Stimulated activated CD8-positive, alpha-beta memory T cell treated with anti-CD3 and anti-CD28 coated beads, Interleukin-7, amount 100 ng/mL, for 24 hours (primary cell): ENCODE data around the gene OR4L1.
"Not testable (repeated sequence)": the region's sequence is repeated elsewhere in the genome, so short reads cannot be mapped to it uniquely, and the experiment has no call there.

ENCODE experiments used
- DNase-seq: peaks from one replicate; pipeline ENCODE4 v3.0.0-alpha.2; 2020; ENCODE audit warnings: low read depth

The OR4L1 gene

GRCh38 chr14:20059745-20060144, at the start of gene OR4L1:
Gene OR4L1 (plus strand): TSS chr14:20060045. CDS start chr14:20060045, 0 bp downstream.
- no peak for DNase-seq

- no peak for DNase-seq
These were observed 40.5 kb upstream of the OR4L1 start, which contains the start of gene OR4K14 for GRCh38 chr14:20019257-20019865. Gene OR4K14 (minus strand): TSS chr14:20019307. CDS start chr14:20015193, 4,114 bp downstream.

- no peak for DNase-seq
These were observed 28.8 kb upstream of the OR4L1 start for GRCh38 chr14:20031058-20031457.

- no peak for DNase-seq
These were observed 24.4 kb upstream of the OR4L1 start for GRCh38 chr14:20035449-20035848.

- no peak for DNase-seq
These were observed 23.9 kb upstream of the OR4L1 start, which contains the start of gene OR4K13 for GRCh38 chr14:20035938-20036337. Gene OR4K13 (minus strand): TSS chr14:20036038. CDS start chr14:20034758, 1,280 bp downstream.

GRCh38 chr14:20044243-20044642, 15.6 kb upstream of the OR4L1 start:
- DNase-seq = no peak

- no peak for DNase-seq
These were observed 11.6 kb upstream of the OR4L1 start for GRCh38 chr14:20048202-20048601.

- no peak for DNase-seq
These were observed 32.2 kb downstream of the OR4L1 start for GRCh38 chr14:20092050-20092449.

GRCh38 chr14:20093442-20093841, 33.6 kb downstream of the OR4L1 start:
- no peak for DNase-seq

GRCh38 chr14:20098926-20099770, 39.3 kb downstream of the OR4L1 start:
- DNase-seq = not testable (repeated sequence)

- DNase-seq = no peak
These were observed 50.6 kb downstream of the OR4L1 start, which contains the start of gene OR4K17 for GRCh38 chr14:20110438-20110837. Gene OR4K17 (plus strand): TSS chr14:20110739. CDS start chr14:20117500, 6,761 bp downstream.
